Measurements from ENCODE around the gene TTYH2.

TTYH2 gene

DNA sequence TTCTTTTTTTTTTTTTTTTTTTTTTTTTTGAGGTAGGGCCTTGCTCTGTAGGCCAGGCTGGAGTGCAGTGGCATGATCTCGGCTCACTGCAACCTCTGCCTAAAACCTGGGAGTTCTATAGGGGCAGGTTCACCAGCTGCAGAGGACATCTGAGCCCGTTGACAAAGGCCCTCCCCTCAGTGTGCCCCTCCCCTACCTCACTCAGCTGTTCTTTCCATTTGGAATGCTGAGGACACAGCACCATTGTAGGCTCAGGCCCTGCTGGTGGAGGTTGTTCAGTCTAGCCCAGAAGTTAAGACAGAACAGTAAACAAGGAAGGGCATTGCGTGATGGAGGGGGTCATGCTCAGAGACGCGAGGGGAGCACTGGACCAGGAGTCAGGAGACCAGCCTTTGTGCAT is 90.8 kb downstream of the TTYH2 start:
- no peak for DNase-seq (ENCODE audit: low read depth)
- H3K4me3 ChIP-seq (ENCODE audit: low read length), result no peak overlapping the region
- TF ChIP-seq, protein P1, sequence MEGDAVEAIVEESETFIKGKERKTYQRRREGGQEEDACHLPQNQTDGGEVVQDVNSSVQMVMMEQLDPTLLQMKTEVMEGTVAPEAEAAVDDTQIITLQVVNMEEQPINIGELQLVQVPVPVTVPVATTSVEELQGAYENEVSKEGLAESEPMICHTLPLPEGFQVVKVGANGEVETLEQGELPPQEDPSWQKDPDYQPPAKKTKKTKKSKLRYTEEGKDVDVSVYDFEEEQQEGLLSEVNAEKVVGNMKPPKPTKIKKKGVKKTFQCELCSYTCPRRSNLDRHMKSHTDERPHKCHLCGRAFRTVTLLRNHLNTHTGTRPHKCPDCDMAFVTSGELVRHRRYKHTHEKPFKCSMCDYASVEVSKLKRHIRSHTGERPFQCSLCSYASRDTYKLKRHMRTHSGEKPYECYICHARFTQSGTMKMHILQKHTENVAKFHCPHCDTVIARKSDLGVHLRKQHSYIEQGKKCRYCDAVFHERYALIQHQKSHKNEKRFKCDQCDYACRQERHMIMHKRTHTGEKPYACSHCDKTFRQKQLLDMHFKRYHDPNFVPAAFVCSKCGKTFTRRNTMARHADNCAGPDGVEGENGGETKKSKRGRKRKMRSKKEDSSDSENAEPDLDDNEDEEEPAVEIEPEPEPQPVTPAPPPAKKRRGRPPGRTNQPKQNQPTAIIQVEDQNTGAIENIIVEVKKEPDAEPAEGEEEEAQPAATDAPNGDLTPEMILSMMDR (IDR thresholded peaks at IDR 0.05; ENCODE audit: insufficient read depth, low read depth, low read length, missing control alignments), result no peak

DNA sequence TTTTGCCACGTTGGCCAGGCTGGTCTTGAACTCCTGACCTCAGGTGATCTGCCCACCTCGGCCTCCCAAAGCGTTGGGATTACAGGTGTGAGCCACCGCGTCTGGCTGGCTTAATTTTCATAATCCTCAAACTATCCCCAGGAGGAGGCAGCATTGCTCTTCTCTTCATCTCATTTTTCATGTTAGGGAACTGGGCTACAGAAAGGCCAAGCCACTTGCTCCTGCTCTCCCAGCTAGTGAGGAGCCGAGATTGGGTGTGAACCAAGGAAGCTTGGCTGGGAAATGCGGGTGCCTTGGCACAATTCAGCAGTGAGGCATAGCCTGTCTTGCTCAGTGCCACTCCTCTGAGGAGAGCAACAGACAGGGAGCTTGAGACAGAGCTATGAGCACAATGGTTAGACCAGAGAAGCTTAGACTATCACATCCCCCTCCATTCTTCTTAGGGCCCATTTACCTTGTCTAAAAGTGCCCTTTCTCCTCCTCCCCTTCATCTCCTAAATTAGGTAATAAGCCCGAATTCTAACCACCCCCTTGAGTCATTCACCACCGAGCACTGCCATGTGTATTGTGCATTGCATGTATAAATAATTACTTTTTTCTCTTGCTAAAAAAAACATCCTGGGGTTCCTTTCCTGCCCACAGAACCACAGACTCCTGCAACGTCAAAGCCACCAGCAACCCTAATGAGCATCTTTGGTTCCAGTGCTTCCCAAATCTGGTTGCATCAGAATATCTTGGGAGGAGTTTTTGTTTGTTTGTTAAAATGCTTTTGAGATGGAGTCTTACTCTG is 92.7 kb downstream of the TTYH2 start:
- H3K4me3 ChIP-seq (ENCODE audit: low read length), result no peak overlapping the region
- TF ChIP-seq, protein P1 (IDR thresholded peaks at IDR 0.05; ENCODE audit: insufficient read depth, low read depth, low read length, missing control alignments), result no peak
- DNase-seq (ENCODE audit: low read depth), result peak; percentile 7

DNA sequence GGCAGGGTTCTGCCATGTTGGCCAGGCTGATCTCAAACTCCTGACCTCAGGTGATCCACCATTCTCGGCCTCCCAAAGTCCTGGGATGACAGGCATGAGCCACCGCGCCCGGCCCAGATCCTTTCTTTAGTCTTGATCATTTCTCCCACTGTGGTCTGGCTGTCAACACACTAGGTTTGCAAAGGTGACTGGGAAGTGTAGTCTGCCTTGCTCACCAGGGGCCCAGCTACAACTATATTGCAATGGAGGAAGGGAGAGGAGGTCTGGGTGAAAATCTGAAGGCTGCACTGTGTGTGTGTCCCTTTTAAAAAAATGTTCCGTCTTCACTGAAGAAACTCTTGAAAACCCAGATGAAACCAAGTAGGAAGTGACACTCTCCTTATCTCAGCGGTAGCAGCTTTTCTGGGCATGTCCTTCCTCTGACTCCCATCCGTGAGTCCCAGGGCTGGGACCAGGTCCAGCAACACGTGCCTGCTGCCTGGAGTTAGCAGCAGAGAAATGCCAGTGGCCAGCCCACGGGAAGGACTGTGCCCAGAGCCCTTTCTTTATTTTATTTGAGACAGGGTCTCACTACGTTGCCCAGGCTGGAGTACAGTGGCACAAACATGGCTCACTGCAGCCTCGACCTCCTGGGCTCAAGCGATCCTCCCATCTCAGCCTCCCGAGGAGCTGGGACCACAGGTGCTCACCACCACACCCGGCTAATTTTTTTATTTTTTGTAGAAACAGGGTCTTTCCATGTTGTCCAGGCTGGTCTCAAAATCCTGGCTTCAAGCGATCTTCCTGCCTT is 94.8 kb downstream of the TTYH2 start:
- TF ChIP-seq, protein P1 (IDR thresholded peaks at IDR 0.05; ENCODE audit: insufficient read depth, low read depth, low read length, missing control alignments), result no peak
- no peak for DNase-seq (ENCODE audit: low read depth)
- no peak overlapping the region for H3K4me3 ChIP-seq (ENCODE audit: low read length)

DNA sequence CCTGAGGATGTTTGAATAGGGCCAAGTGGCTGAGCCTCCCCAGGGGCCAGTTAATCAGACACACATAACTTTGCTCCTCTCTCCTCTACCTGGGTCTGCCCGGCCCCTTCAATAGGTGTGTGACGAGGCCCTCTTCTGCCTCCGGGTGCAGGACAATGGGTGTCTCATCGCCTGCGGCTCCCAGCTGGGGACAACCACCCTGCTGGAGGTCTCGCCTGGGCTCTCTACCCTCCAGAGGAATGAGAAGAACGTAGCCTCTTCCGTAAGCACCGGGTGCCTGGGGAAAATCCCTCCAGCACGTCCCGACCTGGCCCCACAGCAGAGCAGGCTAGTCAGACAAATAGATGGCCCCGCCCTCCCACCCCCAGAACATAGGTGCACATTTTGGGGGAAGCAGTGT is 96.5 kb downstream of the TTYH2 start:
- no peak overlapping the region for H3K4me3 ChIP-seq (ENCODE audit: low read length)
- TF ChIP-seq, protein P1 (IDR thresholded peaks at IDR 0.05; ENCODE audit: insufficient read depth, low read depth, low read length, missing control alignments), result no peak
- DNase-seq (ENCODE audit: low read depth), result no peak
